NT2/D1 (cell line): Measurements from ENCODE around the gene FHAD1.

ENCODE experiments used
- DNase-seq: peaks from one replicate; pipeline ENCODE4 v3.0.0-alpha.2; 2011; ENCODE audit warnings: low read depth, low spot score
- H3K27me3 ChIP-seq: 2 replicates; pipeline ENCODE4 v1.6.0; 2011; ENCODE audit warnings: mild to moderate bottlenecking; ENCODE audit not compliant: insufficient read length, insufficient read depth
- H3K36me3 ChIP-seq: 2 replicates; pipeline ENCODE4 v1.6.1; 2011; ENCODE audit warnings: mild to moderate bottlenecking, low read length, mixed read lengths; ENCODE audit not compliant: insufficient read depth, insufficient read length
- H3K4me1 ChIP-seq: 2 replicates; pipeline ENCODE4 v1.5.1; 2011; ENCODE audit not compliant: insufficient read depth, insufficient read length
- H3K4me3 ChIP-seq: 2 replicates; pipeline ENCODE4 v1.5.1; 2011; ENCODE audit warnings: low read depth; ENCODE audit not compliant: insufficient read length
- H3K9ac ChIP-seq: 2 replicates; pipeline ENCODE4 v1.6.0; 2011; ENCODE audit warnings: low read depth; ENCODE audit not compliant: insufficient read length
- H3K9me3 ChIP-seq: 2 replicates; pipeline ENCODE4 v1.5.1; 2011; ENCODE audit warnings: mild to moderate bottlenecking, low read length; ENCODE audit not compliant: insufficient read depth
- SUZ12 ChIP-seq: IDR thresholded peaks from 2 replicates; pipeline ENCODE4 v1.6.1; 2011; ENCODE audit not compliant: insufficient read length, insufficient read depth; ENCODE audit errors: extremely low read depth
- YY1 ChIP-seq: IDR thresholded peaks from 2 replicates; pipeline ENCODE4 v1.6.1; 2011; ENCODE audit not compliant: insufficient read length, insufficient read depth
- ZNF274 ChIP-seq: IDR thresholded peaks from 2 replicates; pipeline ENCODE4 v1.6.1; 2011; ENCODE audit warnings: mild to moderate bottlenecking, low read depth, low read length

The FHAD1 gene

DNA sequence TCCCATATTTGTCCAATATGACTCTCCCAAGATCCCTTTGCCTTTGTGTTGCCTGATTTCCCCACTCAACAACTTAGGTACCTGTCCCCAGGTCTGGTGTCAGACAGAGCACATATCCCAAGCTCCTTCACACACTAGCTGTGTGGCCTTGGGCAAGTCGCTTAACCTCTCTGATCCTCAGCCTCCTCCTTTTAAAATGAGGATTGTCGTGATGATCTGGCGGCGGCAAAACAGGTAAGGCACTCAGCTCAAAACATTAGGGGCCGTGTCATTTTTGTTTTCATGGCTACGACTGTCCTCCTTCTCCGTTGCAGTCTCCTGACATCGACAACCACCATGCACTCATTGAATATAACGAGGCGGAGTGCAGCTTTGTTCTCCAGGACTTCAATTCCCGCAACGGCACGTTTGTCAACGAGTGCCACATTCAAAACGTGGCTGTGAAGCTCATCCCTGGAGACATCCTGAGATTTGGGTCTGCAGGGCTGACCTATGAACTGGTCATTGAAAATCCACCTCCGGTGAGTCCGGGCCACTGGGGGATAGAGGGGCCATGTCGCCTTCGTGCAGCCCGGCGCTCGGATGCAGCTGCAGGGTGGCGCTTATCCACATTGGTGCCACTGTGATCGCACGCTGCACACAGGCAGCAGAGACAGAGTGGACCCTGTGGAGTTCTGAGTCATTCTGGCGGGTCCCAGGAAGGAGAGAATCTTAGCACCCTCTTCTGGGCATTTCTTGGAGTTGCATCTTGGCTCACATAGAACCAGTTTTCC lies 25.2 kb downstream of the FHAD1 start:
- Histone ChIP-seq H3K4me3 (no peak overlapping the region), H3K36me3 (no peaks in the 10 kb centered on the region), H3K27me3 (peaks cover 4% of the 10 kb centered on the region), H3K9ac (no peak overlapping the region), H3K9me3 (no peaks in the 10 kb centered on the region), H3K4me1 (no peaks in the 10 kb centered on the region)
- DNase-seq: peak; percentile 52
- TF ChIP-seq ZNF274: no peak
- TF ChIP-seq YY1: no peak
- no peak for TF ChIP-seq SUZ12

DNA sequence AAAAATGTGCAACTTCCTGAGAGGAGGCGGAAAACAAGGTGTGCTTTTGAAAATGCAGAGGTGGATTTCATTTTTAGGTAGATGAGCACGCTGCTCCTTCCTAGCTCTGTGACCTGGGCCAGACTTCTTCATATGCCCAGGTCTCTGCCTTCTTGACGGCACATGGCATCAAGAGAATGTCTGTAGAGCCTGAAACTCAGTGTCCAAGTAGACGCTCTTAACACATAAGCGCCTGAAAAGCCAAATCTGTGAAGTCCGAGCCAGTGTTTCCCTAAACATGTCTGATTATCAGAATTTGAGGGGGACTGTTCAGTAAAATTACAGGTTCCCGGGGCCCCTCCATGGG lies 25.7 kb downstream of the FHAD1 start:
- no peak overlapping the region for H3K4me3 ChIP-seq
- no peak overlapping the region for H3K9ac ChIP-seq

DNA sequence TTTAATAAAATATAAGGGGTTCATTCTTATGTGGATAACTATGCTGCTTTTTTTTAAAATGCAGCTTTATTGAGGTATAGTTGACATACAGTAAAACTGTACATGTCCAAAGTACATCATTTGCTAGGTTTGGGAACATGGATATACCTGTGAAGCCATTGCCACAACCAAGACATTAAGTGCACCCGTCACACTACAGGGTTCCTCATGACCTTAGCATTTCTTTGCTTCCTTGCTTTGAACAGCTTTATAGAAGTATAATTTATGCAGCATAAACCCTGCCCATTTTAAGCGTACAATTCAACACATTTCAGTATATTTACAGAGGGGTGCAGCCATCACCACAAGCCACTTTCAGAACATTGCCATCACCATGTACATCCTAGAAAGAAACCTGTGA lies 26.3 kb downstream of the FHAD1 start:
- H3K4me3 ChIP-seq: no peak overlapping the region
- no peak for DNase-seq
- TF ChIP-seq YY1: no peak
- TF ChIP-seq SUZ12: no peak
- no peak for TF ChIP-seq ZNF274

More for the DNA sequence above, 25.7 kb downstream of the FHAD1 start:
- TF ChIP-seq YY1 (no peak), SUZ12 (no peak), ZNF274 (no peak)
- no peaks in the 10 kb centered on the region for H3K4me1 ChIP-seq
- H3K36me3 ChIP-seq: no peaks in the 10 kb centered on the region
- H3K27me3 ChIP-seq: peaks cover 4% of the 10 kb centered on the region
- DNase-seq: no peak
- H3K9me3 ChIP-seq: no peaks in the 10 kb centered on the region

DNA sequence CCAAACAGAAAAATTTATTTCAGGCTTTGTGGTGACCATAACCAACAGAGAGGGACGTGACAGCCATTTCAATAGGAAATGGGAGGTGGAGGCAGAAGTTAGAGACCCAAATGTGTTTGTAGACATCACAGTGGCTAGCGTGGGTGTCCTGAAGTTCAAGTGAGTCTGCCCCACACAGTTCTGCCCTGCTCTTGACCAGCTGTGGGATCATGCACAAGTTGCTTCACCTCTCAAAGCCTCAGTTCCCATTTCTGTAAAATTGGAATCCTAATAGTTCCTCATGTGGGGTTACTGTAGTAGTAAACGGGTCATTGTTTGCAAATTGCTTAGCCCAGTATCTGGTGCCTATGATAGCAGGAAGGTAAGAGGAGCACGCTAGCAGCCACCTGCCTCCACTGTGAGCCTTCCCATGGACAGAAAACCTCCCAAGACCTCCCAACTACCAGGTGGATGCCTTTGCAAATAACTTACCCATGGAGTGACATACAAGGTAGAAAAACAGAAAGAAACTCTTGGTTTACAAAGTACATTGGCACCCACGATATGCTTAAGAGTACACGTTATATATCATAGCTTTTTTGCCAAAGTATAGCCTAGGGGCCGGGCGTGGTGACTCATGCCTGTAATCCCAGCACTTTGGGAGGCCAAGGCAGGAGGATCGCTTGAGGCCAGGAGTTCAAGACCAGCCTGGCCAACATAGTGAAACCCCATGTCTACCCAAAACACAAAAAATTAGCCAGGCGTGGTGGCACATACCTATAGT lies 29.1 kb downstream of the FHAD1 start:
- no peak for TF ChIP-seq YY1
- no peak for TF ChIP-seq ZNF274
- no peak for TF ChIP-seq SUZ12
- Histone ChIP-seq H3K36me3 (no peaks in the 10 kb centered on the region), H3K4me1 (no peaks in the 10 kb centered on the region), H3K4me3 (no peak overlapping the region), H3K27me3 (peaks cover 4% of the 10 kb centered on the region), H3K9me3 (no peaks in the 10 kb centered on the region), H3K9ac (no peak overlapping the region)
- no peak for DNase-seq

More for the DNA sequence above, 26.3 kb downstream of the FHAD1 start:
- H3K36me3 ChIP-seq: no peaks in the 10 kb centered on the region
- H3K27me3 ChIP-seq: peaks cover 4% of the 10 kb centered on the region
- H3K4me1 ChIP-seq: no peaks in the 10 kb centered on the region
- H3K9me3 ChIP-seq: no peaks in the 10 kb centered on the region
- H3K9ac ChIP-seq: no peak overlapping the region

DNA sequence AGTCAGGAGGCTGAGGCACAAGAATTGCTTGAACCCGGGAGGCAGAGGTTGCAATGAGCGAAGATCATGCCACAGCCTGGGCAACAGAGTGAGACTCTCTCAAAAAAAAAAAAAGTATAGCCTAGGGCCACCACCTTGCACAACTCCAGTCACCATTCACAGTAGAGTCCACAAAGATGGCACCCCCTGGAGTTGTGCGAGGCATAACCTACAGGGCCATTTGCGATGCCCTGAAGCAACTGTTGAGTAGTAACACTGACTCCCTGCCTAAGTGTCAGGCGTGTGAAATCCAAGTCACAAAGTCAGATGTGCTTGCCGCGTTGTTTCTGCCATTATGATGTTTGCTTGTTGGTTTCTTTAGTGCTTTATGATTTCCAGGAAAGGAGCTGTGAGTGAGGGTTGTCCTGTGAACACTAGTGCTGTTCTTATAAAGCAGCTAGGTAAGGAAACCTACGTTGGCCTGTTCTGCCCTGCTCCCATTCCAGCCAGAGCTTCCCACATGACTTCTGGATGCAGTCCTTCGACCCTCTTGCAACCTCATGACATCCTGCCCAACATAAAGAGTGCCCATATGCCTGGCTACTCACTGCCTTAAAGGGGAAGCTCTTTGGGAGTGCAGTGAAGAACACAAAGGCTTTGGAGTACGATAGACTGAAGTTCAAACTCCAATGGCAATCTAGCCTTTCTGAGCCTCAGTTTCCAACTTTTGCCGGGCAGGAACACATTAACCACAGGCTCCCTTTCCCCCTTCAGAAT lies 29.8 kb downstream of the FHAD1 start:
- H3K4me1 ChIP-seq: no peaks in the 10 kb centered on the region
- H3K9ac ChIP-seq: no peak overlapping the region
- peaks cover 3% of the 10 kb centered on the region for H3K27me3 ChIP-seq
- H3K4me3 ChIP-seq: no peak overlapping the region
- no peak for DNase-seq
- H3K36me3 ChIP-seq: no peaks in the 10 kb centered on the region
- no peaks in the 10 kb centered on the region for H3K9me3 ChIP-seq
- TF ChIP-seq YY1 (no peak), SUZ12 (no peak), ZNF274 (no peak)

DNA sequence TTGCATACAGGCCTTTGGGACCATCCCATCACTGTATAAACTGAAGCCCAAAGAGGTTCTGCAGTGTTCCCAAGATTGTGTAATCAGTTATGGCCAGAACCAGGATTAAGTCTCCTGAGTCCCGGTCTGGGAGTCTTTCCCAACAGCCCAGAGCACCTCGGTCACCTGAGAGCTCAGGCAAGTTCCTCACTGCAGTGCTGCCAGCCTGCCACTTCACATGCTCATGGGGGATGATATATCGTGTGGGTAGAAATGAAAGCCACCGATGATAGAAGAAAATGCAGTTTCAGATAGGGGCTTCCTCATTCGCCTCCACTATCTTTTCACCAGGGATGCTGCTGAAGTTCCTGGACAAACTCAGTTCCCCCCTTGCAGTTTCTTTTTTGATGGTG lies 30.4 kb downstream of the FHAD1 start:
- Histone ChIP-seq H3K36me3 (no peaks in the 10 kb centered on the region), H3K4me1 (no peaks in the 10 kb centered on the region), H3K9ac (no peak overlapping the region), H3K4me3 (no peak overlapping the region), H3K9me3 (no peaks in the 10 kb centered on the region), H3K27me3 (no peaks in the 10 kb centered on the region)
- DNase-seq: no peak
- TF ChIP-seq SUZ12 (no peak), ZNF274 (no peak), YY1 (no peak)

DNA sequence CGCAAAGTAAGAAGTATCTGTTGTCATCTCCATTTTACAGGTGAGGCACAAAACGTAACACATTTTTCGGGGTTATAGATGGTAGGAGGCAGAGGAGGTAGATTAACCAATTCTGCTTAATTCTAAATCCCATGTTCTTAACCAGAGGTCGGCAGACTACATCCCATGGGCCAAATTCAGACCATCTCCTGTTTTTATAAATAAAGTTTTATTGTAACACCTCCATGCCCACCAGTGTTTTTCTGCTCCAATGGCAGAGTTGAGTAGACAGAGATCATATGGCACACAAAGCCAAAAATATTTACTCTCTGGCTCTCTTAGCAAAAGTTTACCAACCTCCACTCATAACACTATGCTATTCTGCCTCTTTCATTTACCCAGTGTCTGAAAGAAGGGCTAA lies 30.9 kb downstream of the FHAD1 start:
- Histone ChIP-seq H3K4me3 (no peak overlapping the region), H3K9me3 (no peaks in the 10 kb centered on the region), H3K36me3 (no peaks in the 10 kb centered on the region), H3K9ac (no peak overlapping the region), H3K27me3 (no peaks in the 10 kb centered on the region), H3K4me1 (no peaks in the 10 kb centered on the region)
- TF ChIP-seq ZNF274 (no peak), YY1 (no peak), SUZ12 (no peak)
- no peak for DNase-seq
